ENCODE results near the gene ARSI. TPM values are rescaled to one million over a fixed set of nuclear protein-coding genes. Genes with fewer than 3 reads are reported as not detected.

Gene ARSI
- total RNA-seq, 1 donor: 1.5 TPM

GRCh38 chr5:150296496-150296895, 6.2 kb downstream of the ARSI start:
- no peak overlapping the region for H3K4me3 ChIP-seq (ENCODE audit: low read depth, low read length)
- no peak for TF ChIP-seq CTCF (IDR thresholded peaks at IDR 0.05; ENCODE audit: insufficient read depth, low read length)
- DNase-seq (ENCODE audit: low read depth): no peak

GRCh38 chr5:150295741-150296486, 6.8 kb downstream of the ARSI start:
- no peak for DNase-seq (ENCODE audit: low read depth)

GRCh38 chr5:150295172-150295634, 7.5 kb downstream of the ARSI start:
- DNase-seq (ENCODE audit: low read depth): peak; percentile 68

More at GRCh38 chr5:150295741-150296486, 6.8 kb downstream of the ARSI start:
- no peak for TF ChIP-seq CTCF (IDR thresholded peaks at IDR 0.05; ENCODE audit: insufficient read depth, low read length)
- no peak overlapping the region for H3K4me3 ChIP-seq (ENCODE audit: low read depth, low read length)

GRCh38 chr5:150294551-150295071, 8.1 kb downstream of the ARSI start:
- H3K4me3 ChIP-seq (ENCODE audit: low read depth, low read length): no peak overlapping the region
- TF ChIP-seq CTCF (IDR thresholded peaks at IDR 0.05; ENCODE audit: insufficient read depth, low read length): no peak
- DNase-seq (ENCODE audit: low read depth): no peak

More at GRCh38 chr5:150295172-150295634, 7.5 kb downstream of the ARSI start:
- TF ChIP-seq CTCF (IDR thresholded peaks at IDR 0.05; ENCODE audit: insufficient read depth, low read length): no peak
- no peak overlapping the region for H3K4me3 ChIP-seq (ENCODE audit: low read depth, low read length)

- H3K4me3 ChIP-seq (ENCODE audit: low read depth, low read length): no peak overlapping the region
- TF ChIP-seq CTCF (IDR thresholded peaks at IDR 0.05; ENCODE audit: insufficient read depth, low read length): no peak
- DNase-seq (ENCODE audit: low read depth): no peak
Observed at GRCh38 chr5:150293091-150293941, 9.4 kb downstream of the ARSI start.

GRCh38 chr5:150291388-150292385, 11.0 kb downstream of the ARSI start:
- DNase-seq (ENCODE audit: low read depth): no peak
- H3K4me3 ChIP-seq (ENCODE audit: low read depth, low read length): no peak overlapping the region
- no peak for TF ChIP-seq CTCF (IDR thresholded peaks at IDR 0.05; ENCODE audit: insufficient read depth, low read length)
